ENCODE measurements around the gene CNOT10.

CNOT10 gene

GRCh38 chr3:32708672-32709283 lies 23.8 kb downstream of the CNOT10 start:
- H3K36me3 ChIP-seq (ENCODE audit: control insufficient read depth in 2 of 2, insufficient read depth in 1 of 2, low read length in 2 of 2), result peaks cover 10 to 74% of the 10 kb centered on the region in 2 experiments; a peak in 2 of 3 replicates
- no peak overlapping the region for H3K4me3 ChIP-seq (ENCODE audit: low read depth, low read length)
- POLR2A ChIA-PET, result interaction anchor here (0.6 kb wide), 1 partner anchor 26 kb away, joined by 4 read pairs; no protein-coding TSS in a partner anchor
- H3K27ac ChIP-seq (ENCODE audit: extremely low read depth, low read depth, low read length), result no peak overlapping the region
- no peaks in the 10 kb centered on the region for H3K4me1 ChIP-seq (ENCODE audit: control insufficient read depth, insufficient read depth, low read length)
- no peaks in the 10 kb centered on the region for H3K9me3 ChIP-seq (ENCODE audit: control insufficient read depth, insufficient read depth, low read depth, low read length)
- CTCF ChIA-PET, result interaction anchor here (1.7 kb wide), 1 partner anchor 8 kb away, joined by 3 read pairs; no protein-coding TSS in a partner anchor
- TF ChIP-seq ZNF341 (tag by site-specific recombination; IDR thresholded peaks at IDR 0.05; ENCODE audit: low read depth), result no peak

GRCh38 chr3:32709346-32709745 lies 24.4 kb downstream of the CNOT10 start:
- peaks cover 10 to 79% of the 10 kb centered on the region in 2 experiments; a peak in 2 of 3 replicates for H3K36me3 ChIP-seq (ENCODE audit: control insufficient read depth in 2 of 2, insufficient read depth in 1 of 2, low read length in 2 of 2)
- TF ChIP-seq REST (tag by site-specific recombination; IDR thresholded peaks at IDR 0.05), result no peak
- no peak for TF ChIP-seq KLF10 (tag by site-specific recombination; IDR thresholded peaks at IDR 0.05)
- no peak for TF ChIP-seq ZNF501 (tag by site-specific recombination; IDR thresholded peaks at IDR 0.05)
- no peak for TF ChIP-seq INSM2 (tag by site-specific recombination; IDR thresholded peaks at IDR 0.05)
- no peak for TF ChIP-seq ZNF449 (tag by site-specific recombination; IDR thresholded peaks at IDR 0.05)
- TF ChIP-seq ZNF274 (IDR thresholded peaks at IDR 0.05; ENCODE audit: low read length), result no peak
- TF ChIP-seq ZNF274 (tag by site-specific recombination; IDR thresholded peaks at IDR 0.05; ENCODE audit: borderline replicate concordance), result no peak
- no peak overlapping the region for H3K27ac ChIP-seq (ENCODE audit: extremely low read depth, low read depth, low read length)
- POLR2A ChIA-PET, result interaction anchor here (0.6 kb wide), 1 partner anchor 26 kb away, joined by 4 read pairs; no protein-coding TSS in a partner anchor
- CTCF ChIA-PET, result interaction anchor here (0.5 to 1.7 kb wide), 2 partner anchors 9 to 253 kb away, joined by 3 to 6 read pairs; no protein-coding TSS in a partner anchor
- H3K9me3 ChIP-seq (ENCODE audit: control insufficient read depth, insufficient read depth, low read depth, low read length), result no peaks in the 10 kb centered on the region
- no peaks in the 10 kb centered on the region for H3K4me1 ChIP-seq (ENCODE audit: control insufficient read depth, insufficient read depth, low read length)
- H3K4me3 ChIP-seq (ENCODE audit: low read depth, low read length), result no peak overlapping the region

GRCh38 chr3:32712506-32713055 lies 27.6 kb downstream of the CNOT10 start:
- ChIA-PET CTCF (no interaction called here), POLR2A (interaction anchor here (0.6 kb wide), 1 partner anchor 229 kb away, joined by 4 read pairs; no protein-coding TSS in a partner anchor)
- no peak overlapping the region for H3K27ac ChIP-seq (ENCODE audit: extremely low read depth, low read depth, low read length)
- no peak overlapping the region for H3K4me3 ChIP-seq (ENCODE audit: low read depth, low read length)
- no peaks in the 10 kb centered on the region for H3K9me3 ChIP-seq (ENCODE audit: control insufficient read depth, insufficient read depth, low read depth, low read length)
- H3K36me3 ChIP-seq (ENCODE audit: control insufficient read depth in 2 of 2, insufficient read depth in 1 of 2, low read length in 2 of 2), result peaks cover 18 to 96% of the 10 kb centered on the region in 2 experiments
- no peak for TF ChIP-seq RBAK (tag by site-specific recombination; IDR thresholded peaks at IDR 0.05)
- TF ChIP-seq ZNF350 (tag by site-specific recombination; IDR thresholded peaks at IDR 0.05), result no peak
- no peak for TF ChIP-seq ZNF211 (tag by site-specific recombination; IDR thresholded peaks at IDR 0.05; ENCODE audit: low read depth)
- TF ChIP-seq ZNF510 (tag by site-specific recombination; IDR thresholded peaks at IDR 0.05; ENCODE audit: insufficient replicate concordance), result no peak
- no peak for TF ChIP-seq ZNF26 (tag by site-specific recombination; IDR thresholded peaks at IDR 0.05)
- no peak for TF ChIP-seq ZNF24 (tag by site-specific recombination; IDR thresholded peaks at IDR 0.05)
- no peak for TF ChIP-seq GLIS2 (tag by site-specific recombination; IDR thresholded peaks at IDR 0.05)
- TF ChIP-seq REPIN1 (tag by site-specific recombination; IDR thresholded peaks at IDR 0.05; ENCODE audit: low read depth), result no peak
- no peak for TF ChIP-seq SP2 (tag by site-specific recombination; IDR thresholded peaks at IDR 0.05)
- no peak for TF ChIP-seq ZNF19 (tag by site-specific recombination; IDR thresholded peaks at IDR 0.05; ENCODE audit: low read depth)
- TF ChIP-seq PATZ1 (tag by site-specific recombination; IDR thresholded peaks at IDR 0.05), result no peak
- no peak for TF ChIP-seq EGR2 (tag by site-specific recombination; IDR thresholded peaks at IDR 0.05; ENCODE audit: low read depth)
- H3K4me1 ChIP-seq (ENCODE audit: control insufficient read depth, insufficient read depth, low read length), result no peaks in the 10 kb centered on the region

All from HEK293 (cell line).